HG03196 (cell line): ENCODE measurements around the gene TMEM41B.
"Not testable (repeated sequence)": the region's sequence is repeated elsewhere in the genome, so short reads cannot be mapped to it uniquely, and the experiment has no call there.

Experiments
- ATAC-seq: cut with Tn5 transposase; IDR thresholded peaks from one replicate; pipeline ENCODE4 v1.9.1; 2021; ENCODE audit not compliant: unreplicated experiment

Gene TMEM41B, protein sequence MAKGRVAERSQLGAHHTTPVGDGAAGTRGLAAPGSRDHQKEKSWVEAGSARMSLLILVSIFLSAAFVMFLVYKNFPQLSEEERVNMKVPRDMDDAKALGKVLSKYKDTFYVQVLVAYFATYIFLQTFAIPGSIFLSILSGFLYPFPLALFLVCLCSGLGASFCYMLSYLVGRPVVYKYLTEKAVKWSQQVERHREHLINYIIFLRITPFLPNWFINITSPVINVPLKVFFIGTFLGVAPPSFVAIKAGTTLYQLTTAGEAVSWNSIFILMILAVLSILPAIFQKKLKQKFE

DNA sequence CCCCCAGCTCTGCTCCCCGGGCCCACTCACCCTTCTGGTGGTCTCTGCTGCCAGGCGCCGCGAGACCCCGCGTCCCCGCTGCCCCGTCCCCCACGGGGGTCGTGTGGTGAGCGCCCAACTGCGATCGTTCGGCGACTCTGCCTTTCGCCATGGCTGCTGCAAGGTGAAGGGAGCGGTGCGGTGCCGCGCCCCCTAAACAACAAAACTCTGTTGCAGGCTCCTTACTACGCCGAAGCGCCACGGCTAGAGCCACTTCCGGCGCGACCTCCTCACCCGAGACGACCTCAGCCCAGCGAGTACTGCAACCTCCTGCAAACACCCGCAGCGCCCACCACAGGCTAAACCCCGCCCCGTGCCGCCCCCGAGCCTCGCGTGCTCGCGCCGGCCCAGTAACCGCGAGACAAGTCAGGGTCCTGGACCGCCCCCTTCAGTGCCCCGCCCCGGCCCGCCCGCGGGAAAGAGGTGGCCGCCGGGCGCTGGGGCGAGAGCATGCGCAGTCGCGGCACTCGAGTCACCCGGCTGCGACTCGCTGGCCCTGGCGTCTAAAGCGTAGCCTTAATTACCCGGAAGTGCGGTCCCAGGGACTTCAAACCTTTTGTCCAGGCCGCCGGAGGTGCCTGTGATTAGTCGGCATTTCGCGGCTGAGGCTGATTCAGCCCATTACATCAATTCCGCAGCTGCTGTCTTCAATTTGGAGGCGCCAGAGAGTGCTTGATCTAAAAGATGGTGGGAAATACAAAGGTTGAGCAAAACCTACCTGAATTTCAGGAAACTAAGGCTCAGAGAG is at the start of gene TMEM41B:
TMEM41B (minus strand) TSS at position 303 of the 787 bp plus-strand sequence; CDS start at position 151, 152 bp downstream.
- peak; percentile 98 for ATAC-seq

DNA sequence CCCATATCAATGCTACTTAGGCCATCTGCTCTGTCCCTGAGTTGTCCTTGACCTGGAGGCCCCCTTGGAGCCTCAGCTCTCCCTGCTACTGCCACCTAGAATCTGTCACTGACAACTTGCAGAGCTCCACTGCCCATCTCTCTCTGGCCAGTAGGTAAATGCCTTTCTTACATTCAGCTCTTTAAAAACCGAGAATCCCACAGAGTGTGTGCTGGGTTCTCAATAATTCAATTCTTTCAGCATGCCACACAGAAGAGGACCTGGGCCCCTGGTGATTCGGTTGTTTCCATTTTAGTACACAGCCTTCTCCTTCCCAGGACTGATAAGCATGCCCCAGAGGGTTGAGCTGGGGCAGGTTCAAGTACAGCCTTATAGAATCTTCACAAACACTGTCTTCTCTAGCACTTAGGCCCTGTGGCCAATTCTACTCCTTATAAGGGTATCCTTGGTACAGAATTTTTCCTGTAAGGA is 48.0 kb upstream of the TMEM41B start:
- ATAC-seq = no peak

DNA sequence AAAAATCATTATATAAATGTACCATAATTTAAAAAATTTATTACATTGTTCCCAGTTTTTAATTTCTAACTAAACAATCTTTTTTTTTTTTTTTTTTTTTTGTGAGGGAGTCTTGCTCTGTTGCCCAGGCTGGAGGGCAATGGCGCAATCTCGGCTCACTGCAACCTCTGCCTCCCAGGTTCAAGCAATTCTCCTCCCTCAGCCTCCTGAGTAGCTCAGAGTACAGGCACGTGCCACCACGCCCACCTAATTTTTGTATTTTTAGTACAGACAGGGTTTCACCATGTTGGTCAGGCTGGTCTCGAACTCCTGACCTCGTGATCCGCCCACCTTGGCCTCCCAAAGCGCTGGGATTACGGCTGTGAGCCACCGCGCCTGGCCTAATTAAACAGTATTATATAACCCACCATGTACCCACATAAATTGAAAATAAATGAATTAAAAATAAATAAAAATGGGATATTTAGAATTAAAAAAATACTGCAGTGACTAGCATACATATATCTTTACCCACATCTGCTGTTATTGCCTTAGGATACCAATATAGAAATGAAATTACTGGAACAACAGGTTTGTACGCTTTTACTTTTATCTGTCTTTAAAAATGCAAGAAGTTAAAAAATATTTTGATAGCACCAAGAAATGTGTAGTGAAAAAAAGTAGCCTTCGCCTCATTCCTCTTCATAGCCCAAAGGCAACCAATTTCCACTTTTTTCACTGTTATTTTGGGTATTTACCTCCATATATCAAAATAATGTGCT is 46.6 kb upstream of the TMEM41B start:
- not testable (repeated sequence) for ATAC-seq

DNA sequence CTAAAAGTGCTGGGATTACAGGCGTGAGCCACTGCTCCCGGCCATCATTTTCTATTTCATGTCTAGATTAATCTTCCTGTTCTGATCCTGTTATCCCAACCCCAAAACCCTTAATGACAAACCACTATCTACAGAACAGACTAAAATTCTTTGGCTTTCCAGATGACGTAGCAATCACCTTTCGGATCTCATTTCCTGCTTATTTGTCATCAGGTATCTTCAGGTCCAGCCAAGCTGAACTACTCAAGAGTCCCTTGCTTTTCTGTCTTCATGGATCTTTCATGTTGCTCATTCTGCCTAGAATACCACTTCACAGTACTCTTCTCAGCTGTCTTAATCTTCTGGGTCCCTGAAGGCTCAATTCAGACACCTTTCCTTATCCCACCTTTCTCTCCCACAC is 42.6 kb upstream of the TMEM41B start:
- ATAC-seq = no peak

DNA sequence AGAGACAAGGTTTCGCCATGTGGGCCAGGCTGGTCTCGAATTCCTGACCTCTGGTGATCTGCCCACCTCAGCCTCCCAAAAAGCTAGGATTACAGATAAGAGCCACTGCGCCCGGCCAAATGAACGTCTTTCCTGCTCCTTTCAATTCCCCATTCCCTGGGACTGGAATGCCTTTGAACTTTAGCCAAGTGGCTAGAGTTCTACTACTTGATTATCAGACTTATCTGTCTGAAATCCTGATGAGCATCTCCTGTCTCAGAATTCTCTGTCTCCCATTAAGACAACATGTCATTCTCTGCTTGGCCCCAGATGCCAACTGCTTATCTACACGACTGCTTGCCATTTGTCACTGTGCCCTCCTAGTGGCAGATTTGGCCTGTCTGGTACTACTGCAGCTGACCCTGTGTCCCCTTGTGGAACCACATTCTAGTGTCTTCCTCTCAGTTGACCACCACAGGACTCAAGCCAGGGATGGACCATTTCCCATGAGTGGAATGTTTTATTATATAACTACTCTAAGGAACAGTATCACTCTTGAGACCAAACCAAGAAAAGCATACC is 37.0 kb upstream of the TMEM41B start:
- no peak for ATAC-seq

DNA sequence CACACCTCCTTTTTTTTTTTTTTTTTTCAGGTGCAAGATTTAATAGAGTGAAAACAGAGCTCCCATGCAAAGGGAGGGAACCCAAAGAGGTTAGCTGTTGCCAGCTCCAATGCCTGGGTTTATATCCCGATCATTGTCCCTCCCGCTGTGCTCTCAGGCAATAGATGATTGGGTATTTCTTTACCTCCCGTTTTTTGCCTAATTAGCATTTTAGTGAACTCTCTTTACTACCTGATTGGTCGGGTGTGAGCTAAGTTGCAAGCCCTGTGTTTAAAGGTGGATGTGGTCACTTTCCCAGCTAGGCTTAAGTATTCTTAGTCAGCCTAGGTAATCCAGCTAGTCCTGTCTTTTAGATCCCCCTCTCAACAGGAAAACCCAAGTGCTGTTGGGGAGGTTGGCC is 33.4 kb upstream of the TMEM41B start:
- not testable (repeated sequence) for ATAC-seq

DNA sequence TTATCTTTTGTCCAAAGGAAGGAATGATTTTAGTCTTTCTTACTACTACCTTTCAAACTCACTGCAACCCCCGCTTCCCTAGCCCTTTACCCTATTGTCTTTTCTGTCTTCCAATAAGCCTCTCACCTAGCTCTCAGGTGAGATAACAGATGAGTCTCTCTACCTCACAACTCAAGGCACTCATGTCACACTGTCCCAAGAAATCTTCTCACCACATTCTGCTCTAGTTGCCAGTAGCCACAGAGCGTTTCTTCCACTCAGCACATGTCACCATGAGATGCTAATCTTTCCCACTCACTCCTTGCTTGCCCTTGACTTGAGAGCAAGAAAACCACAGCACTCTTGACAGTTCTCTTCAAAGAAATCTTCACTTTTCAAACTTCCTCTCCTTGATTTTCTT is 32.7 kb upstream of the TMEM41B start:
- no peak for ATAC-seq

DNA sequence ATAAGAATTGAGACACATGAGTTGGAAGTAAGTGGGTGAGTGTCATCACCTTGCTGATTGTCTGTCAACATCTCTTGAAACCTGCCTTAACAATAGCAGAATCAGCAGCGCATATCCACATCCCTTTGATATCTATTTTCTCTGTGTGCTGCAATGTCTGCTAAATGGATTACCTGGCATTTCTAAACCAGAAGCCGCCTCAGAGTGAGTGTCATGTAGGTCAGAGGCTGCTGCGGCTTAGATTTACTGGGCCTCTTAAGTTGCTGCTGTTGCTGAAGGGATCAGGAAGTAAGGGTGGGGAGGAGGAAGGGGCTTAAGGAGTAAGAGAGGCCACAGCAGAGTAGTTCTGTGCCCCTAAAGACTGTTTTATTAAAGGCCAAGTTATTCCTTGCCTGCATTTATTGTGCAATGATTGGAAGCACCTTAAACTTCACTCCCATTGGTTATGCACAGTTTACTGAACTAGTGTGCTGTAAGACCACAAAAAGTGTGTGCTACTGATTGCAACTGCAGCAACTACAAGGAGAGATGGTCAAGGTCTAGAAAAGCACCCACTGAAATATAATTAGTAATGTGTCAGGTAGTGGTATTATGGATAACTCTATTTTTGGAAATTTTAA is 29.8 kb upstream of the TMEM41B start:
- no peak for ATAC-seq

DNA sequence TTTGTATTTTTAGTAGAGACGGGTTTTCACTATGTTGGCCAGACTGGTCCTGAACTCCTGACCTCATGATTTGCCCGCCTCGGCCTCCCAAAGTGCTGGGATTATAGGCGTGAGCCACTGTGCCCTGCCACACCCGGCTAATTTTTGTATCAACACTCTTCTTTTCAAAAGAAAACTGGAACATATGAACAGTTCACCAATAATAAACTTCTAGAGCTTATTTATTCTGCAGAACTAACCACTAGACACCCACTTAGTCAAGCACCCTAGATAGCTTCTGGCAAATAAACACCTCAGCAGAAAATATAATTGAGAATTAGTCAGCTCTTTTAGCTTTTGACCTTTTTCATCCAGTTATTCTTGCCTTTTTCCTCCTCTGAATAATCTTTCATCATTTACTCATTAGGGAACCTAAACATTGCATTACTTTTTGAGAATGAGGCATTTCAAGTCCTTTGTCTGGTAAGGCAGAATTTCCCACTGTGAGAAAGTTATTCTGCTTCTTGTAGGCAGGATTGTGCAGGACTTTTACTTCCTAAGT is 27.3 kb upstream of the TMEM41B start:
- ATAC-seq = no peak

DNA sequence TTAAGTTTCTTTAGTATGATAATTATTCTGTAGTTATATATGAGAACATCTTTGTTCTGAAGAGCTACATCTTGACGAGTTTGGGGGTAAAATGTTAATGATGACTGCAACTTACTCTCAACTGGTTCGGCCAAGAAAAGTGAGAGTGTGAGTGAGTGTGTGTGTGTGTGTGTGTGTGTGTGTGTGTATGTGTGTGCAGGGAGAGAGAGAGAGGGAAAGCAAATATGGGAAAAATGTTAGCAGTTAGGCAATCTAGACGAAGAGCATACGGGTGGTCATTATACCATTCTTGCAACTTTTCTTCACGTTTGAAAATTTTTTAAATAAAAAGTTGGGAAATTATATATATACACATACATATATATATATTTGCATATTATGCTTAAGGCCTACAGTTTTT is 18.3 kb upstream of the TMEM41B start:
- no peak for ATAC-seq

DNA sequence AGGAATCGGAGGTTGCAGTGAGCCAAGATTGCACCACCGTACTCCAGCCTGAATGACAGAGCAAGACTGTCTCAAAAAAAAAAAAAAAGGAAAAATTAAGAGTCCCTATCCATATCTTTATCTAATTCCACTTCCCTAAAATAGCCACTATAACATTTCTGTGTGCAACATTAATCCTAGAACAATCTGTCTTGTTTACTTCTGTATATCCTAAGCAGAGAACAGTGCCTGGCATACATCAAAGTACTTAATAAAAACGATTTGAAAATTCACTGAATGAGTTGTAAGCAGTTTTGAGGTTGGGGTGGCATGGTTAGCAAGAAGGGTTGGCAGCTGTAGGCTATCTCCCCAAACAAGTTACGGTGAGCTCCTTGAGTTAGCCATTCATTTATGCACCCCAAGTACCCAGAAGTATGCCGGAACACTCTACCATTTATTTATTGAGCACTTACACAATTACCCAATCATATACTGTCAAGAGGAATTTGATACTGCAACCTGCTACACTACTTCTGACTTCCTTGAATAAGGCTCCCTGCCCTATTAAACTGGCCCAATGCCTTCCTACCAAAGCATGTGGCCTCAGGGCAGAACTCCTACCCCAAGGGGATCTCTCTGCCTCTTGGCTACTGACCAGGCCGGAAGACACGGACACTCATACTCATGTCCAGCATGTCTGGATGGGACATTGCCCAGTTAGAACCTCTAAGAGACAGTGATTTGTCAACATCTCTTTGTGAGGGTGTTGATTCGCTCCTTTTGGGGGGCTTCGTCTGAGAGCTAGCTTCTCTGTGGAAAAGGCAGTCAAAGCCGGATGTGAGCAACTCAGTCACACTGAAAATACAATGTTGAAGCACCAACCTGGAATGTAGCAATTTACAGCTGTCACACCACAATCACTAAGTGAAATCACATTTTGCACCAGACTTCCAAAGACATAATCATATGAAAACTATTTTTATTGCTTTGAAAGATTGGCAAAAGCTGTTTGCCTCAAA is 16.3 kb upstream of the TMEM41B start:
- no peak for ATAC-seq

DNA sequence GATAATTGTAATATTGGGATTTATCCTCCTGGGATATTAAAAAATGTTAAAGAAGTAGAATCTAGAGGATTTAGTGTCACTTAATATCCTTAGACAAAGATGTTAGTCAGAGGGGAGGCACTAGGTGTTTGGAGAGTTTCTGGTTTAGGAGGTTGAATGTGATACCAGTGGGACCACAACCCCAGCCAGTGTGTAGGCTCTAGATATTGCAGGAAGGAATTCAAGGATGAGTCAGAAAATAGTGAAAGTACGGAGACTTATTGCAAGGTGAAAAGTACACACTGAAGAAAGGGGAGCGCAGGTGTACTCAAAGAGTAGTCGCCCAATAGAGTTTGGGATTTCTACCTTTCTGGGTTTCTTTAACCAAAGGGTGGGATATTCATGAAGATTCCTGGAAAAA is 5.7 kb upstream of the TMEM41B start:
- ATAC-seq = no peak

DNA sequence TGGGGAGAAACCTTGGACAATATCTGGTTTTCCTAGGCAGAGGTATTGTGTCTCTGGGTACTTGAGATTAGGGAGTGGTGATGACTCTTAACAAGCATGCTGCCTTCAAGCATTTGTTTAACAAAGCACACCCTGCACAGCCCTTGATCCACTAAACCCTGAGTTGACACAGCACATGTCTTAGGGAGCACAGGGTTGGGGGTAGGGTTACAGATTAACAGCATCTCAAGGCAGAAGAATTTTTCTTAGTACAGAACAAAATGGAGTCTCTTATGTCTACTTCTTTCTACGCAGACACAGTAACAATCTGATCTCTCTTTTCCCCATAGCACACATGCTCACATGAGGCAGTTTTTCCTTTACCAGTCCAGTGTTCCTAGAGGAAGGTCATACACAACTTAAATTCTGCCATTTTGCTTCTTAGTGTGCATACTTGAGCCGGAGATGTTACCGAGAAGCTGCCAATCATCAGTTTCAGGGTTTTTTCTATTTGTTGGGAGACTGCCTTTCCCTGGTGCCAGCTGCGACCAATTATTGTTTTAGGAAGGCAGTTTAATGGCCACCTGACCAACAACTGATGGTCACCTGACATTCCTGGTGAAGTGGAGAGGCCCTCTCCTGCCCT is 5.1 kb upstream of the TMEM41B start:
- ATAC-seq = not testable (repeated sequence)

DNA sequence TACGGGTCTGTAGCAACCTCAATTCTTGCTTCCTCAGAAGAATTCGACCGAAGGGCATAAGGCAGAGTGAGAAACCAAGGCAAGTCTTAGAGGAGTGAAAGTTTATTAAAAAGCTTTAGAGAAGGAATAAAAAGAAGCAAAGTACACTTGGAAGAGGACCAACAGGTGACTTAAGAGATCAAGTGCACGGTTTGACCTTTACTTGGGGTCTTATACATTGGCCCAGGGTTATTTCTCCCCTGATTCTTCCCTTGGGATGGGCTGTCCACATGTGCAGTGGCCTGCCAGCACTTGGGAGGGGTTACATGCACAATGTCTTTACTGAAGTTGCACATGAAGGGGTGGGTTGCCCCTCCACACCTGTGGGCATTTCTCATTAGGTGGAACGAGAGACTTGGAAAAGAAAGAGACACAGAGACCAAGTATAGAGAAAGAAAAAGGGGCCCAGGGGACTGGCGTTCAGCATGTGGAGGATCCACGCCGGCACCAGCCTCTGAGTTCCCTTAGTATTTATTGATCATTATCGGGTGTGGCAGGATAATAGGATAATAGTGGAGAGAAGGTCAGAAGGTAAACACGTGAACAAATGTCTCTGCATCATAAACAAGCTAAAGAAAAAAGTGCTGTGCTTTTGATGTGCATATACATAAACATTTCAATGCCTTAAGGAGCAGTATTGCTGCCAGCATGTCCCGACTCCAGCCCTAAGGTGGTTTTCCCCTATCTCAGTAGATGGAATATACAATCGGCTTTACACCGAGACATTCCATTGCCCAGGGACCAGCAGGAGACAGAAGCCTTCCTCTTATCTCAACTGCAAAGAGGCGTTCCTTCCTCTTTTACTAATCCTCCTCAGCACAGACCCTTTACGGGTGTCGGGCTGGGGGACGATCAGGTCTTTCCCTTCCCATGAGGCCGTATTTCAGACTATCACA is 4.3 kb upstream of the TMEM41B start:
- not testable (repeated sequence) for ATAC-seq

DNA sequence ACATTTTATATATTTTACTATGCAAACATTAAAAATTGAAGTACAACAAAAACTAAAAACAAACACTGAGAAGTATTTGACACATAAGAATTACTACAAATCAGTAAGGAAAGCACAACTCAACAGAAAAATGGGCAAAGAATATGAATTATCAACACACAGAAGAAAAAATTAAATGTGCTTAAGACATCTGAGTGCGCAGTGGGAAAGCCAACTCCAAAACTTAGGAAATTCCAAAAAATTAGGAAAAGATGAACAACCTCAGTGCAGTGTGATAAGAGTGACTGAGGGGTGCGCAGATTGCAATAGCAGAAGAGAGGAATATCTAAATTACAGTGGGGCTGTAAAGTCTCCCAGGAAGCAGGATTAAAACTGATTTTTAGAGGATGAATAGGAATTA is 1.9 kb upstream of the TMEM41B start:
- ATAC-seq = no peak

DNA sequence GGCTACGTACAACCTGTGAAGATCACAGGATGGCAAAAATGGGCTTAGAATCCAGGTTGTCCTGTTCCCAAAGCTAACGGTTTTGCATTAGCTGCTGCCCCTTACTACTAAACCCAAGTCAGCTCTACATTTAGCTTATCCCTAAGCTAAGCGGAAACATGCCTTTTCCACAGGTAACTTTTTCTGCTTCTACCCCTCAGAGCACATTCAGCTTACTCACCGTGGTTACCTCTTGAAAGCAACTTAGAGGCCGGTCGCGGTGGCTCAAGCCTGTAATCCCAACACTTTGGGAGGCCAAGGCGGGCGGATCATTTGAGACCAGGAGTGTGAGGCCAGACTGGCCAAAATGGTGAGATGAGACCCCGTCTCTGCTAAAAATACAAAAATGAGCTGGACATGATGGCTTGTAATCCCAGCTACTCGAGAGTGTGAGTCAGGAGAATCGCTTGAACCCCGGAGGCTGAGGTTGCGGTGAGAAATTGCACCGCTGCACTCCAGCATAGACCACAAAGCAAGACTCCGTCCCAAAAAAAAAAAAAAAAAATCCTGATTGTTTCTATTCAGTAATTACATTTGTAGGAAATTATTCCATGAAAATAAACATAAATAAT is 790 bp upstream of the TMEM41B start:
- ATAC-seq = no peak

DNA sequence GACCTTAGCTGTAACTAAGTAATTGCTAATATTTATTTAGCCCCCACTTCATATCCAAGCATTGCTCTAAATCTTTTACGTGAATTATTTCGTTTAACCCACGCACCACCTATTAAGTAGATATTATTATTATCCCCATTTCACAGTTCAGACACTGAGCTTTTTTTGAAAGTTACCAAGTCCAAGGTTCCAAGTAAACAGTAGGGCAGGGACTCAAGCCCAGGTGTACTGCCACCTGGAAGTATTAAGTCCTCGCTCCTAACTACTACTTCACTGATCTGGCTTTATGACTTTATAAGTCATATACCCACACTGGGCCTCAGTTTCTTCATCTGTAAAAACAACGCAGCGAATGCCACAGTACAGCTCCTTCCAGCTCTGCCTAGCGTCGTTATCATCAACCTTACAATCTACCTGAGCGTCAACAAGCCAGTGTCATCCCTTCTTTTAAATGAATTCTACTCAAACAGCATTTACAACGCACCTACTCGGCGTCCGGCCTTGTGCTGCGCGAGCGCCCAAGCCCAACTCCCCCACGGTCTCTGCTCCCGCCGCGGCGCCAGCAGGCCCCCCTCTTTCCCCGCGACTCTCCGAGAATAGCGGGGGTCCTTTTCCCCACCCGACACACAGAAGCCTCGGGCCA is 624 bp downstream of the TMEM41B start:
- peak; percentile 10 for ATAC-seq
